IPS-18c (cell line): ENCODE measurements around the gene CCDC102B.

Source experiments
- H3K4me3 ChIP-seq: 2 replicates; pipeline ENCODE4 v1.7.0; 2013; ENCODE audit warnings: low read depth, mild to moderate bottlenecking, low read length, moderate library complexity; ENCODE audit not compliant: insufficient read depth
- H3K9me3 ChIP-seq: one replicate; pipeline ENCODE4 v1.6.1; 2013; ENCODE audit warnings: mild to moderate bottlenecking, low read length, moderate library complexity; ENCODE audit not compliant: control insufficient read depth, insufficient read depth

Gene CCDC102B

DNA sequence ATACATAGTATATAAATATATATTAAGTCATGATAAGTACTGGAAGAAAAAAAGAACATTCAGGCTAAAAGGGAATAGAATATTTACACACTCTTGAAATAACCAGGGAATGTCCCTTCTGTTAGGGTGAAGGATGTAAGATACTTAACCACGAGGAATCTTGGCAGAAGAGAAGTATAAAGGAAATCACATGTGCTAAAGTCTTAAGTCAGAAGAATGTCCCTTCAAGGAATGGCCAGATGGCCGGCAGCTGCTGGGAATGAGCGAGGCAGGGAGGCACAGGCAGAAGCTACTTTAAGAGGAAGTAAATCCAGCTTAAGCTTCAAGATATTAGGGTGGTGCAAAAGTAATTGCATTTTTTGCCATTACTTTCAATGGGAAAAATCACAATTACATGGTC is 5.5 kb downstream of the CCDC102B start:
- no peak overlapping the region for H3K4me3 ChIP-seq
- no peaks in the 10 kb centered on the region for H3K9me3 ChIP-seq

- H3K9me3 ChIP-seq: no peaks in the 10 kb centered on the region
- H3K4me3 ChIP-seq: no peak overlapping the region
Observed at GRCh38 chr18:68817584-68817983, 19.7 kb downstream of the CCDC102B start.

DNA sequence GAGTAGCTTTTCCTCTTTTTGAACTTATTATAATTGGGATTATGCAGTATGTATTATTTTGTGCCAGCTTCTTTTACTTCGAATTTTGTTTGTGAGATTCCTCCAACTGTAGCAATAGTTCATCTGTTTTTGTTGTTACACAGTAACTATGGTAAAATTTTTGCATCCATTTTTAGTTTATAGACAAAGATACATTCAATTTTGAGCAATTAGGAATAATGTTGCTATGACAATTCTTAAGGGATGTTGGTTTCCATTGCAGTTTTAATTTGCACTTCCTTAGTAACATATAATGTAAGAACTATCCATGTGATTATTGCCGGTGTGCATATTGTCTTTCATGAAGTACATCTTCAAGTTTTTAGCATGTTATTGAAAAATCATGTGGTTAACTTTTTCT is 20.7 kb downstream of the CCDC102B start:
- Histone ChIP-seq H3K9me3 (no peaks in the 10 kb centered on the region), H3K4me3 (no peak overlapping the region)

- Histone ChIP-seq H3K9me3 (no peaks in the 10 kb centered on the region), H3K4me3 (no peak overlapping the region)
Observed at GRCh38 chr18:68822926-68823325, 25.0 kb downstream of the CCDC102B start.

DNA sequence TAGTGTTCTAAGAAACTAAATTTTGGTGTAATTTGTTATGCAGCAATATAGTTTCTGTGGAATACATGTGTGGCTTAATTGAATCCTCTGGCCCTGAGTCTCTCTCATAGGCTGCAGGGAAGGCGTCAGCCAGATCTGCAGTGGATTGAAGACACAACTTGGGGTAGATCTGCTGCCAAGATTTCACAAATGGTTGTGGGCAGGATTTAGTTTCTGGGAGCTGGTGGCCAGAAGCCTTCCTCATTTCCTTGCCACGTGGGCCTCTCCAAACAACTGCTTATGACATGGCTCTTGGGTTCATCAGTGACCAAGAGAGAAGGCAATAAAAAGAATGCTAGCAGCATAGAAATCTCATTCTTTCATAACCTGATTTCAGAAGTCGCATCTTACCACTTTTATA is 28.2 kb downstream of the CCDC102B start:
- no peak overlapping the region for H3K4me3 ChIP-seq
- H3K9me3 ChIP-seq: no peaks in the 10 kb centered on the region

- H3K9me3 ChIP-seq: no peaks in the 10 kb centered on the region
- H3K4me3 ChIP-seq: no peak overlapping the region
Observed at GRCh38 chr18:68830256-68831045, 32.6 kb downstream of the CCDC102B start.

- Histone ChIP-seq H3K9me3 (no peaks in the 10 kb centered on the region), H3K4me3 (no peak overlapping the region)
Observed at GRCh38 chr18:68833756-68834155, 35.9 kb downstream of the CCDC102B start.

GRCh38 chr18:68837665-68838451 is 40.0 kb downstream of the CCDC102B start:
- Histone ChIP-seq H3K4me3 (no peak overlapping the region), H3K9me3 (no peaks in the 10 kb centered on the region)

DNA sequence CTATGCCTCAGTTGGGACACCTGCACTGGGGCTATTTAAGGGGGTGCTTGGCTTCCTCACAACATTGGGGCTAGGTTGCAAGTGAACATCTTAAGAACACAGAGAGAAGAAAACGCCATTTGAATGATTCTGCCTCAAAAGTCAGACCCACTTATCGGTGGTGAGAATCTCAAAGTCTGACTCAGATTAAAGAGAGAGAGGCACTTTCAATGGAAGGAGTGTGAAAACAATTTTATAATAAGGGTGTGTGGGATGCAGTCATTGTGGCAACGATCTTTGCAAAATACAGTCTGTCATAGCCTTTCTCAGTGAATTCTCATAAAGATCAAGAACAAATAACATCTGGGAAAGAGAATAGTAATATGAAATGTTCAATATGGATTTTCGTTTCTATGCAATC is 41.8 kb downstream of the CCDC102B start:
- H3K9me3 ChIP-seq: no peaks in the 10 kb centered on the region
- H3K4me3 ChIP-seq: no peak overlapping the region

- no peaks in the 10 kb centered on the region for H3K9me3 ChIP-seq
- no peak overlapping the region for H3K4me3 ChIP-seq
Observed at GRCh38 chr18:68840554-68841263, 42.8 kb downstream of the CCDC102B start.

- Histone ChIP-seq H3K4me3 (no peak overlapping the region), H3K9me3 (no peaks in the 10 kb centered on the region)
Observed at GRCh38 chr18:68841301-68841700, 43.4 kb downstream of the CCDC102B start.

- Histone ChIP-seq H3K4me3 (no peak overlapping the region), H3K9me3 (no peaks in the 10 kb centered on the region)
Observed at GRCh38 chr18:68842951-68843350, 45.1 kb downstream of the CCDC102B start.

DNA sequence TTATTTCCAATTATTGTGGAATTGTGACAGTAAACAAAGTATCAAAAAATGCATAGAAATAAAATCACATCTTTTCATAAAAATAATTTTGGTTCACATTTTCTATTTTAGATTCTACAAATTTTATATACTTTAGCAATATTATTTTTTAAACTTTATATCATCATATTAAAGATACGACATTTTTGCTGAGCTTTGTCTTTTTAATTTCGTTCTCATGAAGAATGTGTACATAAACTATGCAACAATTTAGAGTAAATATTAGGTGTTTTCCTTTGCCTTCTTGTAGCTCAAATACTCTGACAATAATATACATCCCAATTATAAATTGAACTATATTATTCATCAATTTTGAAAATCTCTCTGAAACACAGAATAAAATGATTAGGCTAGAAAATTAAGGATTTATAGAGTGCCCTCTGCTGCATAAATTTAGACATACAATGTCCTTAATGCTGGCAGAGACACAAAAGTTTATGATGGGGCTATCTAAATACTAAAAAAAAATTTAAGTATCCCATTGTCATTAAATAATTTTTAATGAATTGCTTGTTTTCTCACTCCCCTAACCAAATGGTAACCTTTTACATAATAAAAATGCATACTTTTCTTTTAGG is 45.7 kb downstream of the CCDC102B start:
- Histone ChIP-seq H3K4me3 (no peak overlapping the region), H3K9me3 (no peaks in the 10 kb centered on the region)

- no peaks in the 10 kb centered on the region for H3K9me3 ChIP-seq
- H3K4me3 ChIP-seq: no peak overlapping the region
Observed at GRCh38 chr18:68847219-68847837, 49.4 kb downstream of the CCDC102B start.

DNA sequence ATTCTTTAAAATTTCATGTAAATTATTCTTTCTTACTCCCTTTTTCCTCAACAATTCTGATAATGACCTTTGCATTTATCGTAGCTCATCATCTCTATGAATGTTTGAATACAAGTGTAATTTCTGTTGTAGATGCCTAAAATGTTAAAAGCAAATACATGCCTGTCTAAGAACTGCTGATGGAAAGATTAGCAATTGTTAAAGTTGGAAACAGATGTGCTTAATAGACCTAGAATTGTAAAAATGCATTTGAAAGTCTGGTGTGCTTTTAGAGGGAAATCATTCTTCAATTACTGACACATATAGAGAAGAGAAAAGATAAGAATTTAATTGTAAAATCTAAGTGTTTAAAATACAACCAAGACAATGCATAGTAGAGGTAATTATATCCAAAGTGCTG is 50.4 kb downstream of the CCDC102B start:
- Histone ChIP-seq H3K4me3 (no peak overlapping the region), H3K9me3 (no peaks in the 10 kb centered on the region)

- H3K4me3 ChIP-seq: no peak overlapping the region
- H3K9me3 ChIP-seq: no peaks in the 10 kb centered on the region
Observed at GRCh38 chr18:68854786-68855391, 57.0 kb downstream of the CCDC102B start.

GRCh38 chr18:68855491-68855890 is 57.6 kb downstream of the CCDC102B start:
- Histone ChIP-seq H3K4me3 (no peak overlapping the region), H3K9me3 (no peaks in the 10 kb centered on the region)
